Activated CD8-positive, alpha-beta T cell treated with anti-CD3 and anti-CD28 coated beads for 36 hours (primary cell): Measurements from ENCODE around the gene C1orf159. TPM values are rescaled to one million over a fixed set of nuclear protein-coding genes. Genes with fewer than 3 reads are reported as not detected.
"Not testable (repeated sequence)": the region's sequence is repeated elsewhere in the genome, so short reads cannot be mapped to it uniquely, and the experiment has no call there.

Experiments
- ATAC-seq: fragments of 200-7000 bp; cut with Tn5 transposase; one replicate; pipeline ENCODE4 v1.10.0; 2021; ENCODE audit warnings: mild to moderate bottlenecking, moderate library complexity
- CTCF ChIA-PET: fragments of 350-600 bp; sonication (Branson Sonifier 250); formaldehyde crosslinking; loops from one replicate; lab custom pipeline; 2021; ENCODE audit warnings: antibody characterized with exemption; lab: Charles Lee
- POLR2A ChIA-PET: fragments of 350-600 bp; sonication (Branson Sonifier 250); formaldehyde crosslinking; loops from one replicate; lab custom pipeline; 2021; ENCODE audit warnings: antibody characterized with exemption; lab: Charles Lee
- DNase-seq: peaks from one replicate; pipeline ENCODE4 v3.0.0-alpha.2; 2020
- H3K27ac Mint-ChIP-seq: one replicate; pipeline ENCODE4 v1.8.0; 2021; ENCODE audit warnings: mild to moderate bottlenecking, mixed read lengths
- H3K27me3 Mint-ChIP-seq: one replicate; pipeline ENCODE4 v1.8.0; 2021; ENCODE audit warnings: mixed read lengths
- H3K36me3 Mint-ChIP-seq: one replicate; pipeline ENCODE4 v1.8.0; 2021; ENCODE audit warnings: low read depth, mixed read lengths
- H3K4me1 Mint-ChIP-seq: one replicate; pipeline ENCODE4 v1.8.0; 2021; ENCODE audit warnings: low read depth, mixed read lengths
- H3K4me3 Mint-ChIP-seq: one replicate; pipeline ENCODE4 v1.8.0; 2021; ENCODE audit warnings: mild to moderate bottlenecking, moderate library complexity, mixed read lengths
- H3K9me3 Mint-ChIP-seq: one replicate; pipeline ENCODE4 v1.8.0; 2021; ENCODE audit warnings: mixed read lengths
- intact Hi-C: fragments of 100-400 bp; cut with micrococcal nuclease; formaldehyde crosslinking; loops from one replicate; pipeline ENCODE4 v1.10.0; 2022
- total RNA-seq, 2 experiments: library from RNA; stranded (reverse); gene quantifications; one replicate each; pipeline ENCODE4 v1.2.3, GENCODE V29; 2021
- TF ChIP-seq, protein P1 (sequence below): fragments of 200-600 bp; IDR thresholded peaks from one replicate; pipeline ENCODE4 v1.8.0; 2022; ENCODE audit warnings: antibody characterized with exemption, mild to moderate bottlenecking

C1orf159 gene
- total RNA-seq, 2 experiments from 2014 or later = 17.5 to 20.3 TPM

DNA sequence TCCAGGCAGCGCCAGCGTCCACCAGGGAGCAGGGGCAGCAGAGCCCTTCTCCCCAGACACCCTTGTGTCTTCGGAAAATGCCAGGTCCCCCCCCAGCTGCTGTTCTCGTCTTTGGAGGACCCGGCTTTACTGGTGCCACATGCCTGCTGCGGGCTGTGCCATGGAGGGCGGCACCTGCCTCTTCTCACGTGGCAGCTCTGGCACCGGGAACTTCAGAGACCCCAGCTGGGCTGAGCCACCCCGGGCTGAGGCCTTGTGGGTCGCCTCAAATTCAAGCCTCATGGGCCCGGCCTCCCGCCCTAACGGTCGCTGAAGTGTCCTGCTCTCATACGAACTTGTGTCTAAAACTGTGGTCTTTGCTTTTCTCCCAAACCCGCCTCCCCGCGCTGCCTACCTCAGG lies 27.0 kb upstream of the C1orf159 start:
- POLR2A ChIA-PET = no interaction called here
- no peak overlapping the region for H3K4me3 Mint-ChIP-seq

DNA sequence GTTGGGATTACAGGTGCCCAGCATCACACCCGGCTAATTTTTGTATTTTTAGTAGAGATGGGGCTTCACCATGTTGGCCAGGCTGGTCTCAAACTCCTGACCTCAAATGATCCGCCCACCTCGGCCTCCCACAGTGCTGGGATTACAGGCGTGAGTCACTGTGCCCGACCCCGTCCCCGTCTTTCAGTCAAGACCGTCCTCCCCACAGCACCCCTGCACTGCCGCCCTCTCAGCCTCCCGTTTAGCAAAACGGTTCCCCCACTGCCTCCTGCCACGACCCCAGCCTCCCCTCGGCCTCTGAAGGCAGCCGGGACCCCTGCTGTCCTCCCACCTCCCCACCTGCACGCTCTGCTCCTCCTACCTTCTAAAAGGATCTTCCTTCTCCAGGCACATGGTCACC lies 26.5 kb upstream of the C1orf159 start:
- ATAC-seq, H3K27me3 Mint-ChIP-seq, H3K4me3 Mint-ChIP-seq, H3K36me3 Mint-ChIP-seq, H3K9me3 Mint-ChIP-seq, POLR2A ChIA-PET: not testable (repeated sequence)
- CTCF ChIA-PET = interaction anchor here (1.1 kb wide), 1 partner anchor 20 kb away, joined by 3 read pairs; no protein-coding TSS in a partner anchor
- peak; percentile 78 for DNase-seq
- peaks cover 34% of the 10 kb centered on the region for H3K4me1 Mint-ChIP-seq
- H3K27ac Mint-ChIP-seq = peak overlapping the region; percentile 92
- intact Hi-C loops = loop anchor here (10.0 kb wide), 1 partner anchor 62 kb away; the partner anchor contains the start of gene TNFRSF18

More for the DNA sequence above, 27.0 kb upstream of the C1orf159 start:
- TF ChIP-seq, protein P1, sequence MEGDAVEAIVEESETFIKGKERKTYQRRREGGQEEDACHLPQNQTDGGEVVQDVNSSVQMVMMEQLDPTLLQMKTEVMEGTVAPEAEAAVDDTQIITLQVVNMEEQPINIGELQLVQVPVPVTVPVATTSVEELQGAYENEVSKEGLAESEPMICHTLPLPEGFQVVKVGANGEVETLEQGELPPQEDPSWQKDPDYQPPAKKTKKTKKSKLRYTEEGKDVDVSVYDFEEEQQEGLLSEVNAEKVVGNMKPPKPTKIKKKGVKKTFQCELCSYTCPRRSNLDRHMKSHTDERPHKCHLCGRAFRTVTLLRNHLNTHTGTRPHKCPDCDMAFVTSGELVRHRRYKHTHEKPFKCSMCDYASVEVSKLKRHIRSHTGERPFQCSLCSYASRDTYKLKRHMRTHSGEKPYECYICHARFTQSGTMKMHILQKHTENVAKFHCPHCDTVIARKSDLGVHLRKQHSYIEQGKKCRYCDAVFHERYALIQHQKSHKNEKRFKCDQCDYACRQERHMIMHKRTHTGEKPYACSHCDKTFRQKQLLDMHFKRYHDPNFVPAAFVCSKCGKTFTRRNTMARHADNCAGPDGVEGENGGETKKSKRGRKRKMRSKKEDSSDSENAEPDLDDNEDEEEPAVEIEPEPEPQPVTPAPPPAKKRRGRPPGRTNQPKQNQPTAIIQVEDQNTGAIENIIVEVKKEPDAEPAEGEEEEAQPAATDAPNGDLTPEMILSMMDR = no peak
- no peak for DNase-seq
- Mint-ChIP-seq H3K27me3 (no peaks in the 10 kb centered on the region), H3K36me3 (no peaks in the 10 kb centered on the region), H3K4me1 (peaks cover 31% of the 10 kb centered on the region), H3K27ac (peak overlapping the region; percentile 92), H3K9me3 (no peaks in the 10 kb centered on the region)
- CTCF ChIA-PET = no interaction called here
- intact Hi-C loops = loop anchor here (10.0 kb wide), 1 partner anchor 62 kb away; the partner anchor contains the start of gene TNFRSF18
- ATAC-seq = no peak

DNA sequence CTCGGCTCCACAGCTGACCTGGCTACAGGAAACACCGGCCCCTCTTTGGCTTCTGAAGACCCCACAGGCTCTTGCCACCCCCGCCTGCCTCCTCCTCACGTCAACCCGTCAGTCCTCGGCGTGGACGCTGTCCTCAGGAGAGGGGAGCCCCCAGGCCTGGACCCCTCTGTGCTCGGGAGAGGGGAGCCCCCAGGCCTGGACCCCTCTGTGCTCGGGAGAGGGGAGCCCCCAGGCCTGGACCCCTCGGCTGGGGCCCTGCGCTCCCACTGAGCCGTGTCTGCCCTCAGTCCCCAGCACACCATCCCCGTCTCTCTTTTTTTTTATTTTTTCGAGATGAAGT lies 26.0 kb upstream of the C1orf159 start:
- peak overlapping the region; percentile 92 for H3K27ac Mint-ChIP-seq
- H3K9me3 Mint-ChIP-seq = no peaks in the 10 kb centered on the region
- ChIA-PET CTCF (interaction anchor here (1.1 kb wide), 1 partner anchor 20 kb away, joined by 3 read pairs; no protein-coding TSS in a partner anchor), POLR2A (no interaction called here)
- DNase-seq = no peak
- H3K27me3 Mint-ChIP-seq = no peaks in the 10 kb centered on the region
- H3K4me1 Mint-ChIP-seq = peaks cover 35% of the 10 kb centered on the region
- intact Hi-C loops = loop anchor here (10.0 kb wide), 1 partner anchor 63 kb away; the partner anchor contains the start of gene TNFRSF18
- no peak overlapping the region for H3K4me3 Mint-ChIP-seq
- ATAC-seq = no peak
- TF ChIP-seq, protein P1 = no peak
- H3K36me3 Mint-ChIP-seq = no peaks in the 10 kb centered on the region

DNA sequence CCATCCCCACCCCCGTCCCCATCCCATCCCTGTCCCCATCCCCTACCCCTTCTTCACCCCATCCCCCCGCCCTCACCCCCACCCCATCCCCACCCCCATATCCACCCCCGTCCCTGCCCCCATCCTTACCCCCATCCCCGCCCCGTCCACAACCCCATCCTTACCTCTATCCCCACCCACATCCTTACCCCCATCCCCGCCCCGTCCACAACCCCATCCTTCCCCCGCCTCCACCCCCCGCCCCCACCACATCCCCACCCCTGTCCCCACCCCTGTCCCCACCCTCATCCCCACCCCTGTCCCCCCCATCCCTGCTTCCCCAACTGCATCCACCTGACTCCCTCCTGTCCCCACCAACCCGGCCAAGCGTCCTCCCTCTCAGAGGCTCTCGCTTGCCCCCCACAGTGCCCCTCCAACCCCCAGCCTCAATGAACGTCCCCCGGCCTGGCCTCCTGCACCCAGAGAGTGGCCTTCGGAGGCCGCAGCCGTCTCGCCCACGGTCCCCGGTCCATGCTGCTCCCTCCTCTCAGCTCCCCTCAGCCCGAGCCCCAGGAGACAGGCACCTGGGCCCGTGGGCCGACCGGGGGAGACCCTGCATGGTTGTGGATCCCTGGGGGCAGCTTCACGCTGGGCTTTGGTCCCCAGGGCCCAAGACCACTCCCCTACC lies 25.5 kb upstream of the C1orf159 start:
- Mint-ChIP-seq H3K4me1 (peaks cover 35% of the 10 kb centered on the region), H3K27me3 (no peaks in the 10 kb centered on the region), H3K4me3 (no peak overlapping the region), H3K36me3 (no peaks in the 10 kb centered on the region), H3K9me3 (no peaks in the 10 kb centered on the region), H3K27ac (no peak overlapping the region)
- ATAC-seq = no peak
- CTCF ChIA-PET = interaction anchor here (1.1 kb wide), 1 partner anchor 19 kb away, joined by 3 read pairs; no protein-coding TSS in a partner anchor
- TF ChIP-seq, protein P1 = no peak
- POLR2A ChIA-PET = no interaction called here
- intact Hi-C loops = loop anchor here (10.0 kb wide), 1 partner anchor 63 kb away; the partner anchor contains the start of gene TNFRSF18
- DNase-seq = no peak

DNA sequence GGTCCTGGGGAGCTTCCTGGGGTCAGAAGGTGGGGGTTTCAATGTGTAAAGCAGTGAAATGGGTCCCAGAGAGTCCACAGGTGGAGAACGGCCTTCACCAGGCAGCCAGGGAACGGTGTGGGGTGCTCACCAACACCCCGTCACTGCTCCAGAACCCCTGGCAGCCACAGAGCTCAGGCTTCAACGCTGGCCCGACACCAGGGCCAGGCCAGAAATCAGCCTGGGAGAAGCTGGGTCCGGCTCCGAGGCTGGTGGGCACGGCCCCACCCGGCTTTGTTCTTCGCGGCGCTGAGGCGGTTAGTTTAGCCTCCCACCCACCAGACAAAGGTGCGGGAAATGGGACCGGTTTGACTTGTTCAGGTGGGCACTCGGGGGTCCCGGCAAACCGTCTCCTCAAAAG lies 24.8 kb upstream of the C1orf159 start:
- no peaks in the 10 kb centered on the region for H3K27me3 Mint-ChIP-seq
- ChIA-PET POLR2A (no interaction called here), CTCF (no interaction called here)
- H3K4me3 Mint-ChIP-seq = no peak overlapping the region
- no peaks in the 10 kb centered on the region for H3K9me3 Mint-ChIP-seq
- H3K36me3 Mint-ChIP-seq = no peaks in the 10 kb centered on the region
- no peak overlapping the region for H3K27ac Mint-ChIP-seq
- peaks cover 35% of the 10 kb centered on the region for H3K4me1 Mint-ChIP-seq
- intact Hi-C loops = loop anchor here (10.0 kb wide), 1 partner anchor 64 kb away; the partner anchor contains the start of gene TNFRSF18
- no peak for DNase-seq
- TF ChIP-seq, protein P1 = no peak
- ATAC-seq = no peak
